Stimulated activated CD4-positive, alpha-beta T cell treated with anti-CD3 and anti-CD28 coated beads, Interleukin-1b, Interleukin-23, amount 100 ng/mL, for 24 hours (primary cell): ENCODE results near the gene ZER1.
A peak's percentile ranks its signal among the peaks of the same experiment; 100 is the strongest.

Experiments
- DNase-seq, 4 experiments: peaks; one replicate each; pipeline ENCODE4 v3.0.0-alpha.2; 2020; ENCODE audit warnings: low read depth in 4 of 4, low spot score in 1 of 4

The ZER1 gene

DNA sequence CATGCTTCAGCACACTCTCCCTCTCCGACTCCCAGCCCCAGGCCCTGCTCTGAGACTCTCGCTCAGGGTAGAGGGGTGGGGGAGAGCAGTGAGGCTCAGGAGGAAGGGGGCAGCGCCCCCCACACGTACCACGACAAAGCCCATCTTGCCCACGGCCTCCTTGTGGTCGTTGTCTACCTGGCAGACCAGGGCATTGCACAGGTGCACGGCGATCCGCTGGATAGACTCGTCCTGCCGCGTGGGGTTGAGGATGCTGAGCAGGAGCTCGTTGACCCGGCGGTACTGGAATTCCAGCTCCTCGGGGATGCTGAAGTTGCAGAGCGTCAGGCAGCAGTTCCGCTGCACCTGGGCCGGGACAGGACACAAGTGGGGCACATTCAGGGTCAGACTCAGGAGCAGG, 29.3 kb downstream of the ZER1 start:
- no peak for DNase-seq

DNA sequence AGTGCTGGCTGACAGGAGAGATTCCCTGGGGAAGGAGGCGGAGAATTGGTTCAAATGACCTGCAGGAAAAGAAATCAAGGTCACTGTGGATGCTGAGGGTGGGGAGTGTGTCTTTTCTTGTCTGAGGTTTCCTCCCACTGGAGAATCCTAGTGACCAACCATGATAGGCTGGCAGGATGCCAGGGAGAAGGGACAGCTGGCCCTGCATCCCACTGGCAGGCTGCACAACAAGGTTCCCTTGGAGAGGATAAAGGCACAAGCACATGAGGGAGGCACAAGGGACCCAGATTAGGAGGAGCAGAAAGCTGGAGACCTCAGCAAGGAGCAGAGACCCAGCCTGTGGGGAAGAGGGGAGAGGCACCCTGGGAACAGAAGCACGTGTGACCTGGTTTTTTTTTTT, 36.4 kb downstream of the ZER1 start:
- no peak for DNase-seq

DNA sequence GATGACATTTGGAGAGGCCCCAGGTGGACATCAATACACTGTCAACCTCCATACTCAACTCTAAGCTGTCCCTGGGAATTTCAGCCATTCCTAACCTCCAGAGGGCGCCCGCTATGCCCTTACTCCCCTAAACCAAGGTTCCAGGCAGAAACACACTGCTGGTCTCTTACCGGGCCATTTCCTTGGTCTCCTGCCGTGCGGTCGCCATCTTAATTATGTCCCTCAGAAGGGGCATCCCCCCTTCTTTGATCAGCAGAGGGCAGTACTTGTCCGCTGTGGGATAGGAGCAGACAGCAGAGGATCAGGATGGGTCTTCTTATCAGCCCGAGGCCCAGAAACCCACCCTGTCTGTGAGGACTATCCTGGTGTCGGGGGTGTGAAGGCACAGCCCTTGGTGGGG, 38.5 kb downstream of the ZER1 start:
- no peak for DNase-seq

DNA sequence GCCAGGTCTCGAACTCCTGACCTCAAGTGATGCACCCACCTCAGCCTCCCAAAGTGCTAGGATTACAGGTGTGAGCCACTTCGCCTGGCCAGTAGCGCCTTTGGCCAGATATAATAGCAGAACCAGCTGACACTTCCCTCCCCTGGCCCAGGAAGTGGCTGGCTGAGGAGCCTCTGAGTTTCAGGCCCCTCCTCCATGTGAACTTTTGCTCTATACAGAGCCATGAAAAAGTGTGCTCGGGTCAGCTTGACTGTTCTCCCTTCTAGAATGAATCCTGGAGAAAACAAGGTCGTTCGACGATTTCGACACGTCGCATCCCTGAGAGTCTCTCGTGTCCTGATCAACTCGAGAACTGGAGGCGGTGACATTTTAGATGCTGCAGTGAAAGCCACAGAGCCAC, 39.2 kb downstream of the ZER1 start:
- no peak for DNase-seq

DNA sequence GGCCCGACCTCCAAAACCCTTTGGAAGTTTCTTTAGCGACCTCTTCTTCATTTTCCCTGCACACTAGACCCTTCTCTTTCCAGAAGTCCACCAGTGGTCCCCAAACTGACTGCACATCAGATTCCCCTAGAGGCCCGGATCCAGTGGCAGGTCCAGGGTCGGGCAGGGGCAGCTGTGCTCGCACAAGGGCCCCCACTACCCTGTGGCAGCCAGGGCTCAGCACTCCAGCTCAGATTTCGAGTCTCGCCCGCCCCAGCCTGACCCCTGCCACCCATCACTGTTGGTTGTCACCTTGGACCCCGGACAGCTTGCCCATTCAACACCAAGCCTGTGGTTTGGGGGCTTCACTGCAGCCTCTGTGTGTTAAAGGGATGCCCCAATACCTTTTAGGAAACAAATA, 40.0 kb downstream of the ZER1 start:
- no peak for DNase-seq

DNA sequence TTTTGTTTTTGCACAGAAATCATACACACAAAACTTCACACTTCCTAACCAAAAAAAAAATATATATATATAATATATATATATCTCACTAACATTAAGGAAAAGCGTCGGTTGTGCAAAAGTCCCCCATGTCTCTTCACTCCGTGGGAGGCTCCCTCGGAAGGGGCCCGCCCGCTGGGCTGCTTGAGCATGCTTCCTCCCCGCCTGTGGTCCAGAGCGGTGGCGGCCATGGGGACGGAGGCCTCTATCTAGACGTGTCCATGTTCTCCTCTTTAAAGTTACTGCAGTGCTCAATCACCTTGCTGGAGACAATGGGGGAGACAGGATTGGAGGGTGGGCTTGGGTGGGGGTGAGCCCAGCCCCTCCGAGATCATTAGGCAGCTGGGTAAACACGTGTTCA, 40.6 kb downstream of the ZER1 start:
- no peak for DNase-seq

DNA sequence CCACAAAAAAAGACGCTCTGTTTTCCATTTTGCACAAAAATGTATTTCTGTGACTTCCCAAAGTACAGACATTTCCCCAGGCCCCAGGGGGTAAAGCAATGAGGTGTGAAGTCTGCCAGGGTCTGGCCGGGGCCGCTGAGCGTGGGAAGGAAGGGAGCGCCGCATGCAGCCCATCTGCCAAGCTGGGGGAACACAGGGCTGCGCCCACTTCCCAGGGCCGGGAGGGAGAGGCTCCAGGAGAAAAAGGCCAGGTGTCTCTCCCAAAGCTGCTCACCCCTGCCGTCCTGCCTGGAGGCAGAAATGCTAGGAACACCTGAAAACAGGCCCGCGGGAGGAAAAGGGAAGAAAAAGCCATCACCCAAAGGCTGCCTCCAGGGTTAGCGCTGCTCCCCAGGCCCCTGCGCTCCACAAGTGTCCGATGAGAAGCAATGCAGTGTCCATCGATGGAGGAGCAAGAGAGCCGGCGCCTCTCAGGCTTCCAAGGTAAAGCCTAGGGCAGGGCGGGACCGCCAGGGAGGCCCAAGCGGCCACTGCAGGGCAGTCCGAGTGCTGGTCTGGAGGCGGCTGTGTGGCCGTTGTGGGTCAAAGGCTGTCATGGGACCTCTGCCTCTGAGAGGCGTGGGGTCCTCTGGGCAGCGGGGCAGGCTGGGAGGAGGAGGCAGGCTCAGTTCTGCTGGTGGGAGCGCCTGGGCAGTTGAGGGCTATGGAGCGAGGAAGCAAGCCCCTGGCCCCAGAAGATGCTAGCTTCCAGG, 41.8 kb downstream of the ZER1 start:
- DNase-seq = no peak

DNA sequence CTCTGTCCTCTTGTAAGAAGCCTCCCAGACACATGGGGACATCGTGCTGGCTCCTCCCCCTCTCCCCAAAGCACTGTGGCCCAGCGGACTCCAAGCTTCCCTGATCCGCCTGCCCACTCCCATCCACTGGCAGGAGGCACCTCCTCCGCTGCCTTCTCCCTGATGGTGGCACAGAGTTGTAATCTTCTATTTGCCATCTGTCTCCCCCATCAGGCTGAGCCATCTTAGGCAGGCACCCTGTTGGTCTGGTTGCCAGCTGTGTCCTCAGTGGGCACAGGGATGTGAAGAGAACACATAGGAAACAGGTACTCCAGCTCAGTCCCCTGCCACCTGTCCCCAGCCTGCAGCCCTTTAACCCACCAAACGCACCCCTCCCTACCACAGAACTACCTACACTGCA, 42.4 kb downstream of the ZER1 start:
- DNase-seq = no peak

DNA sequence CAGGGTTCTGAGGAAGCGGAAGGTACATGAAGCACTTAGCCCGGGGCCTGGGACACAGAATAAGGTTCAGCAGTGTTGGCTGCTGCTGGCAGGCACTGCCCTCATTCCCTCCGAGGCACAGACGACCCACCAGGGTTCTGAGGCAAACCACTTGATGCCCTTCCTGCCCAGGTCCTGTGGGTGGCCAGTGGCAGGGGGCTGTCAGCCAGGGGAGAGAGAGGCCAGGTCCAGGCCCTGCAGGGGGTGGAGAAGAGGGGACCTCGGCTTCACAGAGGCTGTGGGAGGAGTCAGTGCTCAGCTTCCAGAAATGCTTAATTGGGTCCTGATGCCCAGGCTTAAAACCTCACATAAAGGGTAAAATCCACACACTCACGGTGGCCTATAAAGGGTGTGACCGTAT, 43.4 kb downstream of the ZER1 start:
- no peak for DNase-seq

DNA sequence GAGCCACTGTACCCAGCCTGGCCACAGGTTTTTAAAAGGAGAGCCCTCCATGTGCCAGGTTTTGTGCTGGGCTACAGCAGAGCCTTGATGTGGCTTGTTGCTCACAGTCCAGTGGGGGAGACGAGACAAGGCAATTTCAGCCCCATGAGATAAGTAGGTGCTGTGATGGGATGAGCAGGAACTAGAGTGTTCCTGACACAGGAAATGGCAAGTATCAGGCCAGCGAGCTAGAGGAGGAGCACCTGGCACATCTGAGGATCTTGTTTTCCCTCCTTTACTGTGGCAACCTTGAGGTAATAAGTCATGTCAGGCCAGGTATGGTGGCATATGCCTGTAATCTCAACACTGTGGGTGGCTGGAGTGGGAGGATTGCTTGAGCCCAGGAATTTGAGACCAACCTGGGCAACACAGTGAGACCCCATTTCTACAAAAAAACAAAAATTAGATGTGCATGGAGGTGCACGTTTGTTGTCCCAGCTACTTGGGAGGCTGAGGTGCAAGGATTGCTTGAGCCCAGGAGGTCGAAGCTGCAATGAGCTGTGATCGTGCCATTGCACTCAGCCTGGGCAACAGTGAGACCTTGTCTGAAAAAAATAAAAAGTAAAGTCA, 44.0 kb downstream of the ZER1 start:
- no peak for DNase-seq

DNA sequence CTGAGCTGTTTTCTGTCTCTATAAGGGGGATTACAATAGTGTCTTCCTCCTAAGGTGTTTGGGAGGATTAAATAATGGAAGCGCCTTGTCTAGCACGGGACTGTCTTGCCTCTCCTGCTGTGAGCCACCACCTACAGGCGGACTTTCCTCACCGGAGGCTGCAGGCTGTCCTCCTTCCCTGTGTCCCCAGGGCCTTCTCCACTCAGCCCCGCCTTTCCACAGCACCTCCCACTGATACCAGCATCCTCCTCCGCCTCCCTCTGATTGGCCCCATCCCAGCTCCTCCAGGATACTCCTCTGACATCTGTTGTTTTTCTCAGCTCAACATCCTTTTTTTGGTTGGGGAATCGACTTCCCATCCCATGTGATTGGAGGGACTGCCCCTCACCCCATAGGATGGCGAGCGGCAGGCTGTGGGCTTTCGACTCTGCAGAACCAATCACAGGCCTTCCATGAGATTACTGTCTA, 46.9 kb downstream of the ZER1 start:
- DNase-seq = no peak

DNA sequence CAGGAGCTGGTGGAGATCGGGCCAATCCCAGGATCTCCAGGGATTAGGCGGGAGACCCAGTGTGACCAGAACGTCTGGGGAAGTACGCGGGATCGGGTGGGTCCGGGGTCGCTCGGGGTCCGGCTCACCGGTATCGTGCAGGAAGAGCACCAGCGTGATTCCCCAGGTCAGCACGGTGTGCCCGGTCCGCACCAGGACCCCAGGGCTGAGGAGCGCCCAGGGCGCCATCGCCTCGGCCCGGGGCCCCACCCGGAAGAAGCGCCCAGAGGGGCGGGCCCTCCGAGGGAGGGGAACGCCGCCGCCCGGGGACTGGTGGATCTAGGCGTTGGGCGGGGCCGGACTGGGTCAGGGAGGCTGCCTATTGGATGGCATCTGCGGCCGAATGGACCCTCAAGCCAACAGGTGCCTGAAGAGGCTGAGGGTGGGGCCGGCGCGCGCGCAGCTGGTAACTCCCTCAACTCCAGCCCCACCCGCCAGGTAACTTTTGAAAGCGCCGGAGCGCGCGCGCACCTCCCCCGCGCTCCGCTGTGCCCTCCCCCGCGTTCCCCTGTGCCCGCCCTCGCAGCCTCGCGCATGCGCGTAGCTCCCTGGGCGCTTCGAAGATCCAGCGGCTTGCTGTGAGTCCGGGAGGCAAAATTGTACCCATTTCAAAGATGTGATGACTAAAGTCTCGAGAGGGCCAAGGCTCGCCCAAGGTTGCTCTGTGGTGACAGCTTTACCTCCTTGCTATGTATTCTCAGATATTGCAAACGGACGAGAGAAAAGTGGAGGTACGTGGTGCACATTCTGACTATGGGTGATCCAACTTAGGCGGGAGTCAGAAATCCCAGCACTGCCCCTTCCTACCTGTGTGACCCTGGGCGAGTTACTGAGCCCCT, 47.6 kb downstream of the ZER1 start, which contains the start of gene ZDHHC12:
Gene ZDHHC12, minus strand, starts transcription at position 262 of the 878 bp plus-strand sequence. Its CDS starts 34 bp downstream, at position 228.
- peak; percentile 96 to 99 (median 98) for DNase-seq

DNA sequence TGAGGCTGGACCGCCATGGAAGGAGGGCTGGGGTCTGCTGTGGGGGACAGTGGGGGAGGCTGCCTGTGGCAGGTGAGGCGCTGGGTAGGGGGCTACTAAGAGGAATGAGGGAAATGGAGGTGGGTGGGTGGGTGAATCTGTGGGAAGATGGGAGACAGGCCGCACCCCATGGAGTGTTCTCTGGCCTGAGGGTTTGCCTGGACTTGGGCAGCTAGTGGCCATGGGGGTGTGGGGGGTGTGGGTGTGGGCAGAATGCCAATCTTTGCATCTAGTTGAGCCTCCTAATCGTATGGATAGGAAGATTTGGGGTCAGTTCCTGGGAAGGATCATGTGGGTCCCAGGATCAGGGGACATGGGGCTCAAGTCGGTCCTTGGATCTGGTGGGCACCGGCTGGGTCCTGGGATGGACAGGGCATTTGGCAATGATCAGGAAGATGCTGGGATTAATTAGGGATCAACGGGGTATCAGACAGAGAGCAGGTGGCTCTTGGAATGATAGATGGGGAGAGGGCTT, 48.3 kb downstream of the ZER1 start:
- DNase-seq = no peak

DNA sequence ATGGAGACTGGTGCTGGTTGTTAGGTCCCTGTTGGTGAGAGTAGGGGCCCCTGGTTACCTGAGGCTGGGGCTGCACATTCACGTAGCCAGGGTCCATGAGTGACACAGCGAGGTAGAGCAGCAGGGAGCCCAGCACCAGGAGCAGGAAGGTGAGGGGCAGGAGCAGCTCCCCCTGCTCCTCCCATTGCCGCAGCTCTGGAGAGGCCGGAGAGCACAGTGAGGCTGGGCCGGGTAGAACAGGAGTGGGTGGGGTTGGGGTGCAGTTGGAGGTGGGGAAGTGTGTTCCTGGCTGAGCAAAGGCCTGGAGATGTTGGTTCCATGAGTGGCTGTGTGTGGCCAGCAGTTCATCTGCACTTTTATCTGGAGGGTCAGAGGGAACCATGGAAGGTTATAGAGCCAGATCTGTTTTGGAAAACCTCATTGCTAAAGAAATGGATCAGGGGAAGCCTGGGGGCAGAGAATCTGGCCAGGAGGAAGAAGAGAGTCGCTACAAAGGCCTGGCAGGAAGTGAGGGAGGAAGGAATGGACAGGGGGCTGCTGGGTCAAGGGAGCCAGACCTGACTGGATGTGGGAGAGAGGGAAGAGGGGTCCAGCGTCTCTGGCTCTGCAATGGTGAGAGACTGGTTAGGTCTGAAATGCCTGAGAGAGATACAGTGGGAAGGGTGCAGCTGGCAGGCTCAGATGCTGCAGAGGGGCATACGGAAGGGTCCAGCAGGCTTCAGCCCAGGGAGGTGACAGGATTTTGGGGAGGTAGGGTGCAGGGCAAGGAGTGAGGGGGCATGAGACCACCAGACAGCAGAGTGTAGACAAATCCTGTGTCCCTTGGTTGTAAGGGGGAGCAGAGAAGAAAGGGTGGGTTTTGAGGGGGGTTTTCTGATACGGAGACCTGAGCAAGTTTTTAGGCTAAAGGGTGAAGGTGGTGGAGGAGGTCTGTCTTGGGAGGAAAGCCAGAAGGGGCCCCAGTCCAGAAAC, 49.1 kb downstream of the ZER1 start:
- no peak for DNase-seq

DNA sequence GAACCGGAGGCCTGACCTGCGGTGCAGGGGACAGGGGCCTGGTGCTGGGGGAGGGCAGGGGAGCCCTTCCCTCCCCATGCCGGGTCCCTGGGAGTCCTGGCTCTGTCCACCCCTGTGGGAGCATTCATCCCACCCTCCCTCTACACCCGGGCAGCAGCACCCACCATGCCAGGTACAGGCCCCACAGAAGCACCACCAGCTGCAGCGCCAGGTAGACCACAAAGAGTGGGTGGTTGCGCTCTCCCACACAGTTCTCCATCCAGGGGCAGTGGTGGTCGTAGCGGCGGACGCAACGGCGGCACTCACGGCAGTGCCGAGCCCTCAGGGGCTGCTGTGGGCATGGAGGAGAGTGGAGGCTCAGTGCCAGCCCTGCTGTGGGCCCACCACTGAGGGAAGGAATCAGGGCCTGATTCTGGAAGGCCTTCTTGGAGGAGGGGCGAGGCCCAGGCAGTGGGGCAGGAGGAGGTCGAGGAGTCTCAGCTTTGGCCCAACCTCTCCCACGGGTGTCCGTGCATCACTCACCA, 50.2 kb downstream of the ZER1 start:
- DNase-seq = no peak

DNA sequence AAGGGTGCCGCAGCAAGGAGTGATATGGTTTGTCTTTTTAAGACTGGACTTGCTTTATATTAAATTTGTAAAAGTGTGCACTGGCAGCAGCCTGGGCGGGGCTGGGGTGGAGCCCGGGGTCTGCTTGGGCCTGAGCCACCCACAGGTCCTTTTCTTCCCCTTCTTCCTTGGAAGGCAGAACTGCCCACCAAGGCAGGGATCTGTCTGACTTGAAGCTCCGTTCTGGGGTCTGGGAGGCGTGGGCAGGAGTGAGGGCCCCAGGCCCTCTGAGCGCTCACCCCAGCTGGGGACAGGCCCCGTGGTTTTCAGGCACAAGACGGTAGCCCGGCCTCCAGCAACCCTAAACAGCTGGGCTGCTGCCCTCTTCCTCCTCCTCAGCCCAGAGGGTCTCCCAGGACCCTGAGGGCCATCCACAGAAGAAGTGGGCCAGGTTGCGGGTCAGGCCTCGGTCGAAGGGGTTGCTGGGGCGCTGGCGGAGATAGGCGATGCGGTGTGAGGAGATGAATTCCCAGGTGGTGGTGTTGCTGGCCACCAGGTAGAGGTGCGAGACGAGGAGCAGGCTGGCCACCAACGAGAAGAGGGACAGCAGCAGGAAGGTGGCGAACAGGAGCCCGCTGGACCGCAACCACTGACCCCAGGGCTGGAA, 50.8 kb downstream of the ZER1 start:
- no peak for DNase-seq

DNA sequence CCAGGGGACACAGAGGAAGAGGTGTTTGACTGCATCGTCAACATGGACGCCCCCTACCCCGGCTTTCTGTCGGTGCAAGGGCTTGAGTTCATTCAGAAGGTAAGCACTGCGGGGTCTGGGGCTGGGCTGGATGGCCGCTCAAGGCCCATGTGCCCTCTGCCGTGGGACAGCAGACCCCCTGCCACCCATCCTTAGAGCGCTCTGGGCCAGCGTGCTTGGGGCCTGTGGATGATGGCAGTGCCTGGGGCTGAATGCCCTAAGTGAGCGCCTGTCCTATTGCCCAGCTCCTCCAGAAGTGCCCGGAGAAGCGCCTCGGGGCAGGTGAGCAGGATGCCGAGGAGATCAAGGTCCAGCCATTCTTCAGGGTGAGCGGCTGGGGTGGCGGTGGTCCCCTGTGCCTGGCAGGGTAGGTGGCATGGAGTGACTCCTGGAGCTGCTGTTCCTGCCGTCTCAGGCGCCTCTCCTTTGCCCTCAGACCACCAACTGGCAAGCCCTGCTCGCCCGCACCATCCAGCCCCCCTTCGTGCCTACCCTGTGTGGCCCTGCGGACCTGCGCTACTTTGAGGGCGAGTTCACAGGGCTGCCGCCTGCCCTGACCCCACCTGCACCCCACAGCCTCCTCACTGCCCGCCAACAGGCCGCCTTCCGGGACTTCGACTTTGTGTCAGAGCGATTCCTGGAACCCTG, 51.7 kb downstream of the ZER1 start:
- DNase-seq = no peak

DNA sequence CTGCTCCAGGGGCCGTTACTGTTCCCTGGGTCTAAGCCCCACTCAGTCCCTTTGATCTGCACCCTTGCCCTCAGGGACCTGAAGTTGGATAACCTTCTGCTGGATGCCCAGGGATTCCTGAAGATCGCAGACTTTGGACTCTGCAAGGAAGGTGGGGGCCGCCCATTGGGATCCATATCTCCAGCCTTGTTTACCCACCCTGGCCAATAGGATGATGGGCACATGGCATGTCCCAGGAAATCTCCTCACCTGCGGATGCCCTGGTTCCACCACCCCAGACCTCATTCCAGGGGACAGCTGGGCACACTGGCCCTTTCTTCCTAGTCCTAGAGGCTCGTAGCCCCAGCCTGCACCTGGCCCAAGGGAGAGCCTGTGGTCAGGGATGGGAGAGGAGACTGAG, 53.3 kb downstream of the ZER1 start:
- DNase-seq = no peak

DNA sequence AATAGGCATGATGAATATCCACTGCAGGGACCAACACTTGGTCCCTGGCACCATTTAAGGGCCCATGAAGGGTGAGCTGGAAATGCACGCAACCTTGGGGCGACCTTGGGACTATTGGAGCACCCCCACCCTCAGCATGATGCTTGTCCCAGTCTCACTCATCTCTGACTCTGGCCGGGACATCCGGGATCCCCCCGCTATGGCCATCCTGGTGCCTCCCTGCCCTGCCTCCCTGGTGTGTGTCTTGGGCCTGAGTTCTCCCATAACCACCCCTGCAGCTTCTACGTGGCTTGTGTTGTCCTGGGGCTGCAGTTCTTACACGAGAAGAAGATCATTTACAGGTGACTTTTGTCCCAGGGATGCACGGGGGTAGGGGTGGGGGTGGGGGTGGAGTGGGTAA, 53.7 kb downstream of the ZER1 start:
- DNase-seq = no peak
